Immature natural killer cell (primary cell): Measurements from ENCODE around the gene TMEM53. TPM values are rescaled to one million over a fixed set of nuclear protein-coding genes. Genes with fewer than 3 reads are reported as not detected.
"Not testable (repeated sequence)": the region's sequence is repeated elsewhere in the genome, so short reads cannot be mapped to it uniquely, and the experiment has no call there.

Source experiments
- DNase-seq, 3 donors: peaks; one replicate each; pipeline ENCODE4 v3.0.0; 2022; ENCODE audit warnings: mixed read lengths in 1 of 3
- H3K27ac Mint-ChIP-seq, 6 donors: one replicate each; pipeline ENCODE4 v1.8.0; 2020; ENCODE audit warnings: mixed read lengths in 6 of 6, mild to moderate bottlenecking in 5 of 6, inconsistent platforms in 4 of 6, moderate library complexity in 3 of 6
- H3K27me3 Mint-ChIP-seq, 3 donors: one replicate each; pipeline ENCODE4 v1.8.0; 2020 to 2021; ENCODE audit warnings: low read depth in 3 of 3, mild to moderate bottlenecking in 3 of 3, mixed read lengths in 3 of 3, moderate library complexity in 3 of 3, inconsistent platforms in 1 of 3
- H3K36me3 Mint-ChIP-seq, 3 donors: one replicate each; pipeline ENCODE4 v1.8.0; 2020; ENCODE audit warnings: mixed read lengths in 3 of 3, inconsistent platforms in 2 of 3, mild to moderate bottlenecking in 2 of 3
- H3K4me1 Mint-ChIP-seq, 2 donors: one replicate each; pipeline ENCODE4 v1.8.0; 2020; ENCODE audit warnings: inconsistent platforms in 2 of 2, mild to moderate bottlenecking in 2 of 2, mixed read lengths in 2 of 2, moderate library complexity in 1 of 2
- H3K4me3 Mint-ChIP-seq, 5 donors: one replicate each; pipeline ENCODE4 v1.8.0; 2020; ENCODE audit warnings: mild to moderate bottlenecking in 5 of 5, mixed read lengths in 5 of 5, inconsistent platforms in 3 of 5, moderate library complexity in 3 of 5
- H3K9me3 Mint-ChIP-seq, 6 donors: one replicate each; pipeline ENCODE4 v1.8.0; 2020; ENCODE audit warnings: mild to moderate bottlenecking in 6 of 6, mixed read lengths in 6 of 6, inconsistent platforms in 4 of 6, moderate library complexity in 3 of 6
- polyA plus RNA-seq, 3 donors: library from polyadenylated mRNA; unstranded; fragments of 300-500 nt; fragmentation: Illumina TruSeq; gene quantifications; one replicate each; pipeline ENCODE4 v1.2.3, GENCODE V29; 2021

TMEM53 gene
- polyA plus RNA-seq, 3 donors from 2014 or later: 4.2 to 8.8 (median 8.7) TPM

GRCh38 chr1:44675186-44675585, 905 bp upstream of the TMEM53 start:
- Mint-ChIP-seq H3K27me3 (peaks cover 2 to 5% (median 2%) of the 10 kb centered on the region in 3 donors), H3K4me1 (peaks cover 27 to 32% of the 10 kb centered on the region in 2 donors), H3K36me3 (peaks cover 0 to 6% (median 0%) of the 10 kb centered on the region in 3 donors), H3K9me3 (no peaks in the 10 kb centered on the region), H3K4me3 (peak overlapping the region; percentile 88 to 95 (median 93)), H3K27ac (peak overlapping the region; percentile 84 to 93 (median 90))
- no peak for DNase-seq

- Mint-ChIP-seq H3K27me3 (peaks cover 2 to 5% (median 2%) of the 10 kb centered on the region in 3 donors), H3K4me1 (peaks cover 27 to 32% of the 10 kb centered on the region in 2 donors), H3K27ac (peak overlapping the region; percentile 84 to 93 (median 88)), H3K36me3 (peaks cover 0 to 8% (median 0%) of the 10 kb centered on the region in 3 donors), H3K4me3 (peak overlapping the region; percentile 88 to 95 (median 93)), H3K9me3 (no peaks in the 10 kb centered on the region)
- DNase-seq: peak in 1 of 3 donors; percentile 3
Measured at GRCh38 chr1:44673675-44674112, 587 bp downstream of the TMEM53 start.

GRCh38 chr1:44672961-44673674, 1.2 kb downstream of the TMEM53 start:
- Mint-ChIP-seq H3K4me1 (peaks cover 27 to 32% of the 10 kb centered on the region in 2 donors), H3K36me3 (peaks cover 0 to 8% (median 0%) of the 10 kb centered on the region in 3 donors), H3K27me3 (peaks cover 2 to 5% (median 2%) of the 10 kb centered on the region in 3 donors), H3K4me3 (peak overlapping the region; percentile 88 to 95 (median 93)), H3K9me3 (no peaks in the 10 kb centered on the region), H3K27ac (peak overlapping the region; percentile 84 to 93 (median 88))
- no peak for DNase-seq

GRCh38 chr1:44672254-44672955, 1.9 kb downstream of the TMEM53 start:
- Mint-ChIP-seq H3K4me3 (peak overlapping the region; percentile 40 to 91 (median 59)), H3K4me1 (peaks cover 27 to 32% of the 10 kb centered on the region in 2 donors), H3K27me3 (peaks cover 2 to 5% (median 2%) of the 10 kb centered on the region in 3 donors), H3K27ac (peak overlapping the region in 4 of 6 donors; percentile 54 to 86 (median 69)), H3K9me3 (no peaks in the 10 kb centered on the region), H3K36me3 (peaks cover 0 to 8% (median 0%) of the 10 kb centered on the region in 3 donors)
- peak in 1 of 3 donors; percentile 17 for DNase-seq

GRCh38 chr1:44670751-44671640, 3.3 kb downstream of the TMEM53 start:
- Mint-ChIP-seq H3K27me3 (peaks cover 2 to 5% (median 2%) of the 10 kb centered on the region in 3 donors), H3K9me3 (no peaks in the 10 kb centered on the region), H3K4me3 (no peak overlapping the region), H3K27ac (peak overlapping the region in 1 of 6 donors; percentile 35), H3K4me1 (peaks cover 27 to 32% of the 10 kb centered on the region in 2 donors), H3K36me3 (peaks cover 0 to 8% (median 0%) of the 10 kb centered on the region in 3 donors)
- DNase-seq: no peak

- Mint-ChIP-seq H3K36me3 (peaks cover 0 to 11% (median 0%) of the 10 kb centered on the region in 3 donors), H3K4me1 (peaks cover 6 to 11% of the 10 kb centered on the region in 2 donors)
- not testable (repeated sequence) for H3K27me3 Mint-ChIP-seq, H3K27ac Mint-ChIP-seq, H3K4me3 Mint-ChIP-seq, H3K9me3 Mint-ChIP-seq, DNase-seq
Measured at GRCh38 chr1:44666719-44667118, 7.6 kb downstream of the TMEM53 start.

- Mint-ChIP-seq H3K9me3 (no peaks in the 10 kb centered on the region), H3K27ac (peak overlapping the region in 2 of 6 donors; percentile 34 to 48), H3K27me3 (no peaks in the 10 kb centered on the region)
Measured at GRCh38 chr1:44664730-44665370, 9.4 kb downstream of the TMEM53 start.

GRCh38 chr1:44663417-44663816, 10.9 kb downstream of the TMEM53 start:
- DNase-seq: no peak
- H3K27ac Mint-ChIP-seq: peak overlapping the region in 2 of 6 donors; percentile 25 to 36
- peaks cover 0 to 4% (median 0%) of the 10 kb centered on the region in 3 donors for H3K36me3 Mint-ChIP-seq
- no peaks in the 10 kb centered on the region for H3K27me3 Mint-ChIP-seq
- H3K4me3 Mint-ChIP-seq: no peak overlapping the region
- no peaks in the 10 kb centered on the region for H3K9me3 Mint-ChIP-seq
- H3K4me1 Mint-ChIP-seq: peaks cover 6 to 10% of the 10 kb centered on the region in 2 donors

More at GRCh38 chr1:44664730-44665370, 9.4 kb downstream of the TMEM53 start:
- DNase-seq: no peak
- H3K4me1 Mint-ChIP-seq: peaks cover 6 to 10% of the 10 kb centered on the region in 2 donors
- H3K4me3 Mint-ChIP-seq: peak overlapping the region in 3 of 5 donors; percentile 1 to 50 (median 15)
- peaks cover 0 to 4% (median 0%) of the 10 kb centered on the region in 3 donors for H3K36me3 Mint-ChIP-seq

GRCh38 chr1:44662683-44663030, 11.6 kb downstream of the TMEM53 start:
- DNase-seq: no peak
- Mint-ChIP-seq H3K9me3 (no peaks in the 10 kb centered on the region), H3K36me3 (peaks cover 0 to 4% (median 3%) of the 10 kb centered on the region in 3 donors), H3K27ac (peak overlapping the region in 1 of 6 donors; percentile 16), H3K4me1 (peaks cover 6 to 10% of the 10 kb centered on the region in 2 donors), H3K4me3 (no peak overlapping the region), H3K27me3 (no peaks in the 10 kb centered on the region)

- DNase-seq: no peak
- Mint-ChIP-seq H3K4me1 (peaks cover 6 to 10% of the 10 kb centered on the region in 2 donors), H3K27ac (no peak overlapping the region), H3K4me3 (no peak overlapping the region), H3K27me3 (no peaks in the 10 kb centered on the region), H3K36me3 (peaks cover 0 to 6% (median 3%) of the 10 kb centered on the region in 3 donors), H3K9me3 (no peaks in the 10 kb centered on the region)
Measured at GRCh38 chr1:44661781-44662682, 12.2 kb downstream of the TMEM53 start.

GRCh38 chr1:44660176-44660575, 14.1 kb downstream of the TMEM53 start:
- no peak overlapping the region for H3K4me3 Mint-ChIP-seq
- no peaks in the 10 kb centered on the region for H3K9me3 Mint-ChIP-seq
- H3K36me3 Mint-ChIP-seq: peaks cover 0 to 8% (median 3%) of the 10 kb centered on the region in 3 donors
- H3K27me3 Mint-ChIP-seq: no peaks in the 10 kb centered on the region
- no peak overlapping the region for H3K27ac Mint-ChIP-seq
- peaks cover 6 to 10% of the 10 kb centered on the region in 2 donors for H3K4me1 Mint-ChIP-seq
- DNase-seq: no peak

GRCh38 chr1:44659566-44659965, 14.7 kb downstream of the TMEM53 start:
- no peak for DNase-seq
- Mint-ChIP-seq H3K9me3 (no peaks in the 10 kb centered on the region), H3K4me3 (no peak overlapping the region), H3K36me3 (peaks cover 0 to 8% (median 3%) of the 10 kb centered on the region in 3 donors), H3K4me1 (peaks cover 2 to 4% of the 10 kb centered on the region in 2 donors), H3K27me3 (no peaks in the 10 kb centered on the region), H3K27ac (no peak overlapping the region)
